ENCODE measurements around the gene DNMT1. TPM values are rescaled to one million over a fixed set of nuclear protein-coding genes. Genes with fewer than 3 reads are reported as not detected.

Gene DNMT1
- total RNA-seq, 1 donor from 2014 or later = 44.1 TPM

GRCh38 chr19:10141973-10142372 is 52.8 kb downstream of the DNMT1 start:
- DNase-seq (ENCODE audit: low spot score) = no peak

- DNase-seq (ENCODE audit: low spot score) = no peak
These were observed 53.3 kb downstream of the DNMT1 start for GRCh38 chr19:10141479-10141878.

- DNase-seq (ENCODE audit: low spot score) = no peak
These were observed 54.8 kb downstream of the DNMT1 start for GRCh38 chr19:10139952-10140351.

- no peak for DNase-seq (ENCODE audit: low spot score)
These were observed 55.6 kb downstream of the DNMT1 start for GRCh38 chr19:10138879-10139795.

GRCh38 chr19:10137751-10138682 is 56.7 kb downstream of the DNMT1 start:
- DNase-seq (ENCODE audit: low spot score) = no peak

GRCh38 chr19:10136936-10137335 is 57.8 kb downstream of the DNMT1 start:
- no peak for DNase-seq (ENCODE audit: low spot score)

- no peak for DNase-seq (ENCODE audit: low spot score)
These were observed 59.0 kb downstream of the DNMT1 start for GRCh38 chr19:10135551-10136334.

- no peak for DNase-seq (ENCODE audit: low spot score)
These were observed 60.7 kb downstream of the DNMT1 start for GRCh38 chr19:10134040-10134439.

- DNase-seq (ENCODE audit: low spot score) = no peak
These were observed 61.2 kb downstream of the DNMT1 start for GRCh38 chr19:10133596-10133995.

GRCh38 chr19:10132905-10133304 is 61.8 kb downstream of the DNMT1 start:
- no peak for DNase-seq (ENCODE audit: low spot score)

GRCh38 chr19:10126213-10126639 is 68.5 kb downstream of the DNMT1 start:
- DNase-seq (ENCODE audit: low spot score) = no peak

- no peak for DNase-seq (ENCODE audit: low spot score)
These were observed 70.3 kb downstream of the DNMT1 start for GRCh38 chr19:10124429-10124828.

- no peak for DNase-seq (ENCODE audit: low spot score)
These were observed 72.7 kb downstream of the DNMT1 start for GRCh38 chr19:10122045-10122444.

- no peak for DNase-seq (ENCODE audit: low spot score)
These were observed 74.1 kb downstream of the DNMT1 start for GRCh38 chr19:10120538-10121189.

GRCh38 chr19:10118960-10119359 is 75.8 kb downstream of the DNMT1 start:
- no peak for DNase-seq (ENCODE audit: low spot score)

- no peak for DNase-seq (ENCODE audit: low spot score)
These were observed 77.7 kb downstream of the DNMT1 start for GRCh38 chr19:10116866-10117616.

- no peak for DNase-seq (ENCODE audit: low spot score)
These were observed 78.5 kb downstream of the DNMT1 start for GRCh38 chr19:10116085-10116865.

- DNase-seq (ENCODE audit: low spot score) = no peak
These were observed 79.2 kb downstream of the DNMT1 start for GRCh38 chr19:10115392-10116084.
